GM12878 (cell line): Measurements from ENCODE around the gene ADA.

Experiments used
- CHD1 ChIP-seq: IDR thresholded peaks from 2 replicates; pipeline ENCODE4 v1.6.1; 2012; ENCODE audit warnings: low read depth, low read length, improper control_type of control experiment
- CTCF ChIP-seq, 3 experiments: IDR thresholded peaks in 2 of 3; conservative IDR thresholded peaks in 1 of 3; 2 replicates each; pipeline ENCODE4 v1.5.1; 2011; ENCODE audit warnings: low read depth in 3 of 3, low read length in 3 of 3, mild to moderate bottlenecking in 3 of 3, control low read depth in 2 of 3, moderate library complexity in 2 of 3, inconsistent platforms in 1 of 3, mixed read lengths in 1 of 3; ENCODE audit not compliant: control insufficient read depth in 2 of 3, insufficient read depth in 1 of 3; ENCODE audit errors: extremely low read depth in 1 of 3
- EZH2 ChIP-seq: IDR thresholded peaks from 2 replicates; pipeline ENCODE4 v1.6.1; 2012; ENCODE audit warnings: low read depth, mild to moderate bottlenecking, control low read depth, inconsistent platforms, low read length, borderline replicate concordance; ENCODE audit not compliant: control insufficient read depth
- FOS ChIP-seq: IDR thresholded peaks from 3 replicates; pipeline ENCODE4 v1.6.1; 2011; ENCODE audit warnings: borderline replicate concordance; ENCODE audit not compliant: insufficient read length; ENCODE audit errors: extremely low read depth
- FOXM1 ChIP-seq: IDR thresholded peaks from 2 replicates; pipeline ENCODE4 v1.6.1; 2012; ENCODE audit warnings: low read depth, mild to moderate bottlenecking, inconsistent platforms, low read length, moderate library complexity
- GABPA ChIP-seq: IDR thresholded peaks from 2 replicates; pipeline ENCODE4 v1.6.1; 2014; ENCODE audit warnings: antibody characterized with exemption, low read depth, mild to moderate bottlenecking, inconsistent platforms
- JUND ChIP-seq: IDR thresholded peaks from 2 replicates; pipeline ENCODE4 v1.6.1; 2012; ENCODE audit warnings: low read depth, mild to moderate bottlenecking, low read length, improper control_type of control experiment, moderate library complexity
- MTA3 ChIP-seq: IDR thresholded peaks from 2 replicates; pipeline ENCODE4 v1.6.1; 2012; ENCODE audit warnings: low read length, inconsistent platforms, borderline replicate concordance
- NR2C2 ChIP-seq: IDR thresholded peaks from 2 replicates; pipeline ENCODE4 v1.6.1; 2011; ENCODE audit warnings: borderline replicate concordance, low read depth; ENCODE audit not compliant: control insufficient read depth, insufficient read length
- POLR2A ChIP-seq: IDR thresholded peaks from 2 replicates; pipeline ENCODE4 v1.6.1; 2011; ENCODE audit warnings: low read depth, mild to moderate bottlenecking, low read length
- SREBF2 ChIP-seq: IDR thresholded peaks from 2 replicates; pipeline ENCODE4 v1.6.1; 2012; ENCODE audit warnings: mild to moderate bottlenecking, low read length
- TARDBP ChIP-seq: IDR thresholded peaks from 2 replicates; pipeline ENCODE4 v1.6.1; 2016; ENCODE audit warnings: borderline replicate concordance
- ZNF217 ChIP-seq: fragments of 450-650 bp; IDR thresholded peaks from 2 replicates; pipeline ENCODE4 v1.6.1; 2017; ENCODE audit warnings: antibody characterized with exemption, mild to moderate bottlenecking
- ZZZ3 ChIP-seq: IDR thresholded peaks from 2 replicates; pipeline ENCODE4 v1.6.1; 2011; ENCODE audit warnings: low read depth; ENCODE audit not compliant: control insufficient read depth, insufficient read length

GRCh38 chr20:44640522-44640921 lies 11.0 kb downstream of the ADA start:
- TF ChIP-seq SREBF2 = no peak
- TF ChIP-seq TARDBP = no peak
- no peak for TF ChIP-seq CHD1
- TF ChIP-seq ZNF217 = no peak
- no peak for TF ChIP-seq POLR2A
- no peak for TF ChIP-seq CTCF (IDR thresholded peaks at IDR 0.05 in 2 of 3, conservative IDR thresholded peaks at IDR 0.05 in 1 of 3; ENCODE audit: control insufficient read depth in 2 of 3, extremely low read depth in 1 of 3, insufficient read depth in 1 of 3, low read depth in 3 of 3, low read length in 3 of 3)
- TF ChIP-seq FOS = no peak
- TF ChIP-seq NR2C2 = no peak
- no peak for TF ChIP-seq GABPA
- TF ChIP-seq JUND = no peak
- TF ChIP-seq EZH2 = no peak
- no peak for TF ChIP-seq ZZZ3
- no peak for TF ChIP-seq FOXM1
- TF ChIP-seq MTA3 = no peak
